Hepatocyte (in vitro differentiated cells): Measurements from ENCODE around the gene GTF2E1.

Source experiments
- CTCF ChIP-seq: fragments of 200-600 bp; sonication (generic); IDR thresholded peaks from 2 replicates; pipeline ENCODE4 v1.5.1; 2016; ENCODE audit warnings: antibody characterized with exemption, mild to moderate bottlenecking; ENCODE audit not compliant: poor library complexity
- EZH2 ChIP-seq: fragments of 200-600 bp; sonication (generic); IDR thresholded peaks from 2 replicates; pipeline ENCODE4 v1.6.1; 2016; ENCODE audit warnings: antibody characterized with exemption, mild to moderate bottlenecking, borderline replicate concordance

- TF ChIP-seq CTCF (no peak), EZH2 (no peak)
Measured at GRCh38 chr3:120752865-120753264, 10.3 kb downstream of the GTF2E1 start.
